Epithelial cell of prostate (primary cell): ENCODE results near the gene RGMB.
"Not testable (repeated sequence)": the region's sequence is repeated elsewhere in the genome, so short reads cannot be mapped to it uniquely, and the experiment has no call there.

ENCODE experiments used
- DNase-seq: peaks from one replicate; pipeline ENCODE4 v3.0.0-alpha.2; 2011; ENCODE audit warnings: low read depth, low spot score
- H3K27ac ChIP-seq: fragments of 450-650 bp; 2 replicates; pipeline ENCODE4 v1.5.1; 2017; ENCODE audit warnings: mild to moderate bottlenecking

The RGMB gene, protein sequence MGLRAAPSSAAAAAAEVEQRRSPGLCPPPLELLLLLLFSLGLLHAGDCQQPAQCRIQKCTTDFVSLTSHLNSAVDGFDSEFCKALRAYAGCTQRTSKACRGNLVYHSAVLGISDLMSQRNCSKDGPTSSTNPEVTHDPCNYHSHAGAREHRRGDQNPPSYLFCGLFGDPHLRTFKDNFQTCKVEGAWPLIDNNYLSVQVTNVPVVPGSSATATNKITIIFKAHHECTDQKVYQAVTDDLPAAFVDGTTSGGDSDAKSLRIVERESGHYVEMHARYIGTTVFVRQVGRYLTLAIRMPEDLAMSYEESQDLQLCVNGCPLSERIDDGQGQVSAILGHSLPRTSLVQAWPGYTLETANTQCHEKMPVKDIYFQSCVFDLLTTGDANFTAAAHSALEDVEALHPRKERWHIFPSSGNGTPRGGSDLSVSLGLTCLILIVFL

GRCh38 chr5:98773464-98774191 lies at the start of gene RGMB:
RGMB (plus strand) TSS chr5:98773663; CDS start chr5:98774071, 408 bp downstream.
- DNase-seq, result peak; percentile 96
- peak within 1 kb of the TSS; percentile 82 for H3K27ac ChIP-seq

DNA sequence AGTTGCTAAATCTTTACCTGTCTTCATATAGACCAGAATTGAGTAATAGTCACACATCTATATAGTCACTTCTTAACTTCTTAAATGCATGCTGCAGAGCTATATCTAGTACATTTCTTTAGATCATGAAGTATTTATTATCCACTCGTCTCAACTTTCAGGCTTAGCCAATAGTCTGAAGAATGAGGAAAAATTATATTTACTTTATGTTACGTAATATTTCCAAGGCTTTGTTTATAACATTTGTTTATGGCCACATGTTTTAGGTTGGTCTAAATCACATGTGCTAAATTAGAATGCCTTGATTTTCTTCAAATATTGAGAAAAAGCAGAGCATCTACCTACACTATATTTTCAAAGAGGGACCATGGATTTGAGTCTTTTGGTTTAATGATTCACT lies 47.2 kb upstream of the RGMB start:
- no peak for DNase-seq
- H3K27ac ChIP-seq, result no peak overlapping the region

GRCh38 chr5:98727686-98728085 lies 45.8 kb upstream of the RGMB start:
- no peak overlapping the region for H3K27ac ChIP-seq
- DNase-seq, result no peak

- H3K27ac ChIP-seq, result no peak overlapping the region
- no peak for DNase-seq
Observed at GRCh38 chr5:98734646-98735045, 38.8 kb upstream of the RGMB start.

GRCh38 chr5:98735806-98736507 lies 37.5 kb upstream of the RGMB start:
- DNase-seq, result no peak
- no peak overlapping the region for H3K27ac ChIP-seq

- H3K27ac ChIP-seq, result no peak overlapping the region
- no peak for DNase-seq
Observed at GRCh38 chr5:98736753-98737152, 36.7 kb upstream of the RGMB start.

GRCh38 chr5:98737441-98737840 lies 36.0 kb upstream of the RGMB start:
- not testable (repeated sequence) for H3K27ac ChIP-seq, DNase-seq

DNA sequence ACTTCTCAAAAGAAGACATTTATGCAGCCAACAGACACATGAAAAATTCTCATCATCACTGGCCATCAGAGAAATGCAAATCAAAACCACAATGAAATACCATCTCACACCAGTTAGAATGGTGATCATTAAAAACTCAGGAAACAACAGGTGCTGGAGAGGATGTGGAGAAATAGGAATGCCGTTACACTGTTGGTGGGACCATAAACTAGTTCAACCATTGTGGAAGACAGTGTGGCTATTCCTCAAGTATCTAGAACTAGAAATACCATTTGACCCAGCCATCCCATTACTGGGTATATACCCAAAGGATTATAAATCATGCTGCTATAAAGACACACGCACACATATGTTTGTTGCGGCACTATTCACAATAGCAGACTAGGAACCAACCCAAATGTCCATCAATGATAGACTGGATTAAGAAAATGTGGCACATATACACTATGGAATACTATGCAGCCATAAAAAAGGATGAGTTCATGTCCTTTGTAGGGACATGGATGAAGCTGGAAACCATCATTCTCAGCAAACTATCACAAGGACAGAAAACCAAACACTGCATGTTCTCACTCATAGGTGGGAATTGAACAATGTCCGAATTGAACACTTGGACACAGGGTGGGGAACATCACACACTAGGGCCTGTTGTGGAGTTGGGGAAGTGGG lies 34.8 kb upstream of the RGMB start:
- not testable (repeated sequence) for H3K27ac ChIP-seq

DNA sequence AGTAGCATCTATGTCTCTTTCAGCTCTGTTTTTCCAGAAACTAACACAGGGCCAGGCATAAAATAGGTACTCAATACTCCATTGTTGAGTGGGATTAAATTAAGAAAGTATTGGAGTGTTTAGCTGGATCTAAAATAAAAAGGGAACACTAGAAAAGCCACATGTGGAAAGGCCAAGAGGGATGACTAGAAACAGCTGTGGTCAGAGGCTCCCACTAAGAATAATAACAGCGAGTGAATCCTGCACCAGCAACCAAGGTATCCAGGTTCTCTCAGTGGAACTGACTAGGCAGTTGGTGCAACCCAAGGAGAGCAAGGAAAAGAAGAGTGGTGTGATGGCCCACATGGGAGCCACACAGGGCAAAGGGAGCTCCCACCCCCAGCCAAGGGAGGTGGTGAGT lies 31.5 kb upstream of the RGMB start:
- DNase-seq, result no peak
- H3K27ac ChIP-seq, result no peak overlapping the region

More for the DNA sequence above, 34.8 kb upstream of the RGMB start:
- not testable (repeated sequence) for DNase-seq

GRCh38 chr5:98742396-98743073 lies 30.9 kb upstream of the RGMB start:
- no peak overlapping the region for H3K27ac ChIP-seq
- no peak for DNase-seq

DNA sequence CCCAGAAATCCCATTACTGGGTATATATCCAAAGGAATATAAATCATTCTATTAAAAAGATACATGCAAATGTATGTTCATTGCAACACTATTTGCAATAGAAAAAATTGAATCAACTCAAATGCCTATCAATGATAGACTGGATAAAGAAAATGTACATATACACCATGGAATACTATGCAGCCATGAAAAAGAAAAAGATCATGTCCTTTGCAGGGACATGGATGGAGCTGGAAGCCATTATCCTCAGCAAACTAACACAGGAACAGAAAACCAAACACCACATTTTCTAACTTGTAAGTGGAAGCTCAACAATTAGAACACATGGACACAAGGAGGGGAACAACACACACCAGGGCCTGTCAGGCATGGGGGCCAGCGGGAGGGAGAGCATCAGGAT lies 25.2 kb upstream of the RGMB start:
- DNase-seq, H3K27ac ChIP-seq: not testable (repeated sequence)

GRCh38 chr5:98749046-98749445 lies 24.4 kb upstream of the RGMB start:
- H3K27ac ChIP-seq, result no peak overlapping the region
- no peak for DNase-seq

GRCh38 chr5:98750693-98751092 lies 22.8 kb upstream of the RGMB start:
- no peak for DNase-seq
- no peak overlapping the region for H3K27ac ChIP-seq

GRCh38 chr5:98752331-98752730 lies 21.1 kb upstream of the RGMB start:
- DNase-seq, H3K27ac ChIP-seq: not testable (repeated sequence)

- DNase-seq, result not testable (repeated sequence)
Observed at GRCh38 chr5:98752801-98753200, 20.7 kb upstream of the RGMB start.

DNA sequence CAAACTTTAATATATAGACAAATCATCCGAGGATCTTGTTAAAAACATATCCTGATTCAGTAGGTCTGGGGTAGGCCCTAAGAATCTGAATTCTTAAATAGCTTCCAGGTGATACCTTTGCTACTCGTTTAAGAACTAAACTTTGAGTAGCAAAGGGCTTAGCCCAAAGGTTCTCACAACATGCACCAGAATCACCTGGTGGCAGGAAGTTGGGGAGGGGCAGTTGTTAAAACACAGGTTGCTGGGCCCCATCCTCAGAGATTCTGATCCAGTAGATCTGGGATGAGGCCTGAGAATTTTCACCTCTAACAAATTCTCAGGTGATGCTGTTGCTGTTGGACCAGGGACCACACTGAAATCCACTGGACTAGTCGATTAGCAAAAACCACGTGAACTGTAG lies 20.0 kb upstream of the RGMB start:
- H3K27ac ChIP-seq, result no peak overlapping the region
- no peak for DNase-seq

More at GRCh38 chr5:98752801-98753200, 20.7 kb upstream of the RGMB start:
- not testable (repeated sequence) for H3K27ac ChIP-seq

- no peak for DNase-seq
- H3K27ac ChIP-seq, result no peak overlapping the region
Observed at GRCh38 chr5:98755406-98755805, 18.1 kb upstream of the RGMB start.

- no peak overlapping the region for H3K27ac ChIP-seq
- no peak for DNase-seq
Observed at GRCh38 chr5:98757978-98758377, 15.5 kb upstream of the RGMB start.

DNA sequence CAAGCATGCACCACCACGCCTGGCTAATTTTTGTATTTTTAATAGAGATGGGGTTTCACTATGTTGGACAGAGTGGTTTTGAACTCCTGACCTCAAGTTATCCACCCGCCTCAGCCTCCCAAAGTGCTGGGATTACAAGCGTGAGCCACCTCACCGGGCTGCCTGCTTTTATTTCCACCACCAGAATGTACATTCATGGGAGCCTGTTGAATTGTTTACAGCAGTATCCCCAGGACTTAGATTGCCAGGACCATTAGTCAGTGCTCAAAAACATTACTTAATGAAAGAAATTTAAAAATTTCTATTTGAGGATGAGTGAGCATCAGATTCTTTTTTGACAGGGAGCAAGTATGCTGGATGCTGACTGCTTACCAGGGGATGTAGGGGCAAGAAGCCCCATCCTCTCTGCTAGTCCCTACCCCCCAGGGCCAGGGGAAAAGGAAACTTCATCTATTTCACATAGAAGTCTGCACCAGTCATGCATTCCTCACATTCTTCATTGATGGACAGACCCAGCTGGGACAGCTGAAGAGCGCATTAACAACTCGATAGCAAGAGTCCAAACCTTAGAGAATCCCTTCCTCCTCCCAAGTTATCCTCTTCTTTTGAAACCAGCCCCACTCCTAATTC lies 10.3 kb upstream of the RGMB start:
- no peak for DNase-seq
- H3K27ac ChIP-seq, result no peak overlapping the region
